Mucosa of descending colon (tissue), 3 donors: ENCODE measurements around the gene CCSER1. TPM values are rescaled to one million over a fixed set of nuclear protein-coding genes. Genes with fewer than 3 reads are reported as not detected.
A peak's percentile ranks its signal among the peaks of the same experiment; 100 is the strongest.
"Not testable (repeated sequence)": the region's sequence is repeated elsewhere in the genome, so short reads cannot be mapped to it uniquely, and the experiment has no call there.

Experiments
- ATAC-seq: fragments of 200-7000 bp; cut with Tn5 transposase; one replicate; pipeline ENCODE4 v1.9.1; 2020; ENCODE audit warnings: mild to moderate bottlenecking, moderate library complexity
- DNase-seq, 3 donors: peaks; one replicate each; pipeline ENCODE4 v3.0.0-alpha.2; 2020
- H3K36me3 ChIP-seq: fragments of 200-600 bp; one replicate; pipeline ENCODE4 v1.8.0; 2021; ENCODE audit warnings: low read depth, mild to moderate bottlenecking
- H3K4me1 ChIP-seq: fragments of 200-600 bp; one replicate; pipeline ENCODE4 v1.8.0; 2021; ENCODE audit warnings: low read depth, mild to moderate bottlenecking
- H3K4me3 ChIP-seq: fragments of 200-600 bp; one replicate; pipeline ENCODE4 v1.8.0; 2021; ENCODE audit warnings: mild to moderate bottlenecking
- H3K9me3 ChIP-seq: fragments of 200-600 bp; one replicate; pipeline ENCODE4 v1.8.0; 2021; ENCODE audit warnings: mild to moderate bottlenecking
- intact Hi-C, 2 donors: fragments of 100-400 bp; cut with DNase I in 1 of 2; cut with micrococcal nuclease in 1 of 2; formaldehyde crosslinking; loops; one replicate each; pipeline versions ENCODE4 v1.11.0 to v1.11.1; 2022; cut with DNase I, micrococcal nuclease
- total RNA-seq, 3 donors: library from RNA; stranded (reverse); fragmentation: NEBNext Ultra II Directional in 2 of 3; extraction: Animal tissue kit (Norgen Biotek cat#: 25700) in 2 of 3; gene quantifications; one replicate each; pipeline versions ENCODE4 v1.2.1 to v1.2.4, GENCODE V29; 2021 to 2023
- TF ChIP-seq, protein P1 (sequence below): fragments of 200-600 bp; IDR thresholded peaks from one replicate; pipeline ENCODE4 v1.8.0; 2022; ENCODE audit warnings: antibody characterized with exemption, mild to moderate bottlenecking
- donor health status: DM: no; HTN: no; CAD: no; lungs with moderate emphysema.
- donor health status: DM: no; HTN: no; CAD: no.
- donor health status: DM: no; HTN: yes; CAD: no.

CCSER1 gene
- total RNA-seq, 3 donors from 2014 or later, result 11.1 to 32.4 (median 13.3) TPM

DNA sequence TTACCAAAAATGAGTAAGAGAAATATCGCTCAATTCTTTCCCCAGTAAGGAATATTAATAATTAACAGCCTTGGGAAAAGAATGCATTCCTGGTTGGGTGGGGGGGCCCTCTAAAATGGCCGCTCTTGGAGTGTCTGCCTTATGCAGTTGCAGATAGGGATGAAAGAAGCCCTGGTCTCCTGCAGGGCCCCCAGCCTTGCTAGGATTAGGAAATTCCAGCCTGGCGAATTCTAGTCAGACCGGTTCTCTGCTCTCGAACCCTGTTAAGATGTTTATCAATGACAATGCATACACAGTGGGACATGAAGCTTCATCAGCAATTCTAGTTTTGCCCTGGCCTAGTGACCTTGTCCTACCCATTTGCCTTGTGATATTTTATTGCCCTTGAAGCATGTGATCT is 1128.8 kb downstream of the CCSER1 start:
- TF ChIP-seq, protein P1, sequence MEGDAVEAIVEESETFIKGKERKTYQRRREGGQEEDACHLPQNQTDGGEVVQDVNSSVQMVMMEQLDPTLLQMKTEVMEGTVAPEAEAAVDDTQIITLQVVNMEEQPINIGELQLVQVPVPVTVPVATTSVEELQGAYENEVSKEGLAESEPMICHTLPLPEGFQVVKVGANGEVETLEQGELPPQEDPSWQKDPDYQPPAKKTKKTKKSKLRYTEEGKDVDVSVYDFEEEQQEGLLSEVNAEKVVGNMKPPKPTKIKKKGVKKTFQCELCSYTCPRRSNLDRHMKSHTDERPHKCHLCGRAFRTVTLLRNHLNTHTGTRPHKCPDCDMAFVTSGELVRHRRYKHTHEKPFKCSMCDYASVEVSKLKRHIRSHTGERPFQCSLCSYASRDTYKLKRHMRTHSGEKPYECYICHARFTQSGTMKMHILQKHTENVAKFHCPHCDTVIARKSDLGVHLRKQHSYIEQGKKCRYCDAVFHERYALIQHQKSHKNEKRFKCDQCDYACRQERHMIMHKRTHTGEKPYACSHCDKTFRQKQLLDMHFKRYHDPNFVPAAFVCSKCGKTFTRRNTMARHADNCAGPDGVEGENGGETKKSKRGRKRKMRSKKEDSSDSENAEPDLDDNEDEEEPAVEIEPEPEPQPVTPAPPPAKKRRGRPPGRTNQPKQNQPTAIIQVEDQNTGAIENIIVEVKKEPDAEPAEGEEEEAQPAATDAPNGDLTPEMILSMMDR, result no peak
- intact Hi-C loops, result no loop called here
- Histone ChIP-seq H3K4me1 (no peaks in the 10 kb centered on the region), H3K9me3 (no peaks in the 10 kb centered on the region), H3K4me3 (no peak overlapping the region), H3K36me3 (no peaks in the 10 kb centered on the region)
- ATAC-seq (no peak), DNase-seq (no peak)

GRCh38 chr4:91256751-91257150 is 1129.6 kb downstream of the CCSER1 start:
- no peak for ATAC-seq
- TF ChIP-seq, protein P1, result no peak
- intact Hi-C loops, result no loop called here
- no peaks in the 10 kb centered on the region for H3K4me1 ChIP-seq
- DNase-seq, result no peak
- no peaks in the 10 kb centered on the region for H3K36me3 ChIP-seq
- H3K9me3 ChIP-seq, result no peaks in the 10 kb centered on the region
- H3K4me3 ChIP-seq, result no peak overlapping the region

- intact Hi-C loops, result no loop called here
- TF ChIP-seq, protein P1, result no peak
- ATAC-seq (no peak), DNase-seq (no peak)
- H3K4me3 ChIP-seq, result no peak overlapping the region
- H3K9me3 ChIP-seq, result no peaks in the 10 kb centered on the region
- H3K4me1 ChIP-seq, result no peaks in the 10 kb centered on the region
- H3K36me3 ChIP-seq, result no peaks in the 10 kb centered on the region
Observed at GRCh38 chr4:91257721-91258120, 1130.5 kb downstream of the CCSER1 start.

DNA sequence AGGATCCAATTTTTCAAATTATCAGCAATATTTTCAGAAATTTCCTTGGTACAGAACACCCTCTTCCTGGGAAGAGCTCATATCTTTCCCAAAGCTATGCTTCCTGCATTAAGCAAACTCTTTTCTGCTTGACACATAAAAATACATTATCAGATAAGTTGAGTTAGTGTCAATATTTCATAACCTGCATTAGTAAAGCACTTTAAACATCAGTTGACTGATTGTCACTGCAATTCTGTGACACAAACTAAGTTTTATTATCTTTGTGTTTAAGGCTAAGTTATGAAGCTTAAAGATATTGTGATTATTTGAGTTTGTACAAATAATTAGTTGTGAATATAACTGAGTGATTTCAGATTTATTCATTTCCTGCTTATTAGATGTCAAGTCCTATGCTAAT is 1131.1 kb downstream of the CCSER1 start:
- Histone ChIP-seq H3K4me3 (no peak overlapping the region), H3K4me1 (no peaks in the 10 kb centered on the region), H3K9me3 (no peaks in the 10 kb centered on the region), H3K36me3 (no peaks in the 10 kb centered on the region)
- ATAC-seq (no peak), DNase-seq (no peak)
- intact Hi-C loops, result no loop called here
- TF ChIP-seq, protein P1, result no peak

DNA sequence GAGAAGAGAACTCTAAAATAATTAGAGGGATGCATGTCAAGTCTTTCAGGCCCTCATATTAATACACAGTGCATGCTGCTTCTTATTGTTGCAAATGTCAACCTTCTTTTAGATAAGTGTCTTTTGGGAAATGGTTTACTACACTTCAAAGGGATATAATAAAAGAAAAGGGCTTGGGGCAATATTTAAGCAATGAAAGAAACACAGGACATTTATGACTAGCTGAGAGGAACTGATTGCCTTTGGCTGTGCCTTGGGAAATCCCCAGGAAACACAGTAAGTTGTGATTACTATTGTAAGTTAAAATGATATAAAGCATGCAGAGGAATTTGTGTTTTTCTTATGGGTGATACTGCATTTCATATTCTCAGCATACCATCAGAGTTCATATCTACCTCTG is 1140.3 kb downstream of the CCSER1 start:
- H3K36me3 ChIP-seq, result no peaks in the 10 kb centered on the region
- DNase-seq (peak in 1 of 3 donors; percentile 21), ATAC-seq (peak; percentile 97)
- peaks cover 5% of the 10 kb centered on the region for H3K9me3 ChIP-seq
- H3K4me1 ChIP-seq, result peaks cover 3% of the 10 kb centered on the region
- H3K4me3 ChIP-seq, result no peak overlapping the region
- intact Hi-C loops, result no loop called here
- TF ChIP-seq, protein P1, result no peak

DNA sequence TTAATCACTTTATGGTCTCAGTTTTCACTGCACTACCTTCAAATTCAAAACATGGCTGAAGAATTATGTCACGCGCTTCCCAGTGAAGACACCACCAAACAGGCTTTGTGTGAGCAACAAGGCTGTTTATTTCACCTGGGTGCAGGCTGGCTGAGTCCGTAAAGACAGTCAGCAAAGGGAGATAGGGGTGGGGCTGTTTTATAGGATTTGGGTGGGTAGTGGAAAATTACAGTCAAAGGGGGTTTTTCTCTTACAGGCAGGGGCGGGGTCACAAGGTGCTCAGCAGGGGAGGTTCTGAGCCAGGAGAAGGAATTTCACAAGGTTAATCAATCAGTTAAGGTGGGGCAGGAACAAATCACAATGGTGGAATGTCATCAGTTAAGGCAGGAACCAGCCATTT is 1141.3 kb downstream of the CCSER1 start:
- H3K4me1 ChIP-seq, H3K4me3 ChIP-seq, H3K36me3 ChIP-seq, H3K9me3 ChIP-seq, intact Hi-C loops: not testable (repeated sequence)
- ATAC-seq (peak; percentile 57), DNase-seq (peak; percentile 33 to 37 (median 35))
